Measurements from ENCODE around the gene NDUFC1. TPM values are rescaled to one million over a fixed set of nuclear protein-coding genes. Genes with fewer than 3 reads are reported as not detected.
"Not testable (repeated sequence)": the region's sequence is repeated elsewhere in the genome, so short reads cannot be mapped to it uniquely, and the experiment has no call there.

Gene NDUFC1
- polyA plus RNA-seq, 4 donors = 102 to 112 (median 105) TPM

GRCh38 chr4:139255581-139255980 is 46.7 kb downstream of the NDUFC1 start:
- DNase-seq (ENCODE audit: low read depth in 4 of 4, low spot score in 3 of 4) = not testable (repeated sequence)

GRCh38 chr4:139253713-139254112 is 48.6 kb downstream of the NDUFC1 start:
- DNase-seq (ENCODE audit: low read depth in 4 of 4, low spot score in 3 of 4) = no peak

- DNase-seq (ENCODE audit: low read depth in 4 of 4, low spot score in 3 of 4) = no peak
These were observed 49.2 kb downstream of the NDUFC1 start for GRCh38 chr4:139253046-139253445.

- no peak for DNase-seq (ENCODE audit: low read depth in 4 of 4, low spot score in 3 of 4)
These were observed 54.5 kb downstream of the NDUFC1 start for GRCh38 chr4:139247700-139248238.

GRCh38 chr4:139247241-139247640 is 55.0 kb downstream of the NDUFC1 start:
- DNase-seq (ENCODE audit: low read depth in 4 of 4, low spot score in 3 of 4) = no peak

- DNase-seq (ENCODE audit: low read depth in 4 of 4, low spot score in 3 of 4) = no peak
These were observed 56.1 kb downstream of the NDUFC1 start for GRCh38 chr4:139246166-139246565.

- no peak for DNase-seq (ENCODE audit: low read depth in 4 of 4, low spot score in 3 of 4)
These were observed 56.7 kb downstream of the NDUFC1 start for GRCh38 chr4:139245590-139245989.

GRCh38 chr4:139243448-139244365 is 58.6 kb downstream of the NDUFC1 start:
- DNase-seq (ENCODE audit: low read depth in 4 of 4, low spot score in 3 of 4) = no peak

- no peak for DNase-seq (ENCODE audit: low read depth in 4 of 4, low spot score in 3 of 4)
These were observed 59.7 kb downstream of the NDUFC1 start for GRCh38 chr4:139242511-139243051.

GRCh38 chr4:139241784-139242151 is 60.5 kb downstream of the NDUFC1 start:
- no peak for DNase-seq (ENCODE audit: low read depth in 4 of 4, low spot score in 3 of 4)

GRCh38 chr4:139241086-139241783 is 61.0 kb downstream of the NDUFC1 start:
- DNase-seq (ENCODE audit: low read depth in 4 of 4, low spot score in 3 of 4) = peak in 2 of 4 donors; percentile 3 to 6

Other genes with a start within 250 kb of the NDUFC1 start
- gene ELF2, start 125.3 kb downstream of the NDUFC1 start, polyA plus RNA-seq (ENCODE audit: insufficient read length in 4 of 4) = 10 to 100 TPM; 55.4 to 70.7 (median 69.5) TPM
- gene MGARP, start 22.3 kb downstream of the NDUFC1 start, polyA plus RNA-seq (ENCODE audit: insufficient read length in 4 of 4) = under 1 TPM; 0.33 to 0.61 (median 0.50) TPM
- 10 to 100 TPM; 30.0 to 38.8 (median 36.5) TPM for gene NAA15, start 972 bp downstream of the NDUFC1 start, polyA plus RNA-seq (ENCODE audit: insufficient read length in 4 of 4)
- 10 to 100 TPM; 12.1 to 14.0 (median 13.7) TPM for gene RAB33B, start 151.6 kb upstream of the NDUFC1 start, polyA plus RNA-seq (ENCODE audit: insufficient read length in 4 of 4)